ENCODE data around the gene NOS1. TPM values are rescaled to one million over a fixed set of nuclear protein-coding genes. Genes with fewer than 3 reads are reported as not detected.
"Not testable (repeated sequence)": the region's sequence is repeated elsewhere in the genome, so short reads cannot be mapped to it uniquely, and the experiment has no call there.

The NOS1 gene
- total RNA-seq, 1 donor from 2014 or later: 0.05 TPM

DNA sequence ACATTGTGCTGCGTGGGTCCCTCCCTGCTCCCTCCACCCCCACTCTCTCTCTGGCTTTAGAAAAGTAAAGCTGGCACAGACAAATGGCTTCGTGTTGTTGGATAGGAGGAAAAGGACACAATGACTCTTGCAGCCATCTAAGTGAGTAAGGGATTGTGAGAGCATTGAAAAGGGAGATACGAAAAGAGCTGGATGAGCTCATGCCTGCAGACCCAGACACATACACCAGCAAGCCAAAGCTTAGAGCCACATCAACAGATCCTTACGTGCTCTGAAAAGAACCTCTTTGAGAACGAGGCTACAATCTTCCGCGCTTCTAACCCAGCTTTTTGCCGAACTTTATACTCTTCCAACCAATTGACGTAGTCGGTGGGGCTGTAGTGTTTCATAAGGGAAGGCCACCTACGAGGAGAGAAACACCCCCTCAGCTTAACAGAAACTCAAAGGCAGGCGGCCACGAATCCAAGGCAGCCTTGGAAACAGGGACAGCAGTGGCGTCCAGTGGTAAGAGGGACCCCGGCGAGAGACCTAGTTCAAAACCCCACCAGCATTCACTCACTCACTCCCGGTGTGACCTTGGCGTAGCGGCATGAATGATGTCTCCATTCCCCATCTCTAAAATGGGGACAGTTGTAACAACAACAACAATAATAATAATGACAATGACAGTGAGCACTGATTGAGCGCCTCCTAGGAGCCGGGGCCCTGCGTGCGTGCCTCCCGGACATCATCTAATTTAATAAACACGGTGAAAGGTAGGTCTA lies 172.3 kb downstream of the NOS1 start:
- Mint-ChIP-seq H3K9me3 (ENCODE audit: unreplicated experiment) (no peaks in the 10 kb centered on the region), H3K27me3 (ENCODE audit: unreplicated experiment) (peaks cover 9% of the 10 kb centered on the region), H3K4me1 (ENCODE audit: unreplicated experiment) (peaks cover 24% of the 10 kb centered on the region), H3K27ac (ENCODE audit: unreplicated experiment) (peak overlapping the region; percentile 70), H3K4me3 (ENCODE audit: unreplicated experiment) (peak overlapping the region; percentile 97), H3K36me3 (ENCODE audit: low read depth, unreplicated experiment) (peaks cover 9% of the 10 kb centered on the region)
- DNase-seq (ENCODE audit: low spot score): no peak
- TF ChIP-seq, protein P1, sequence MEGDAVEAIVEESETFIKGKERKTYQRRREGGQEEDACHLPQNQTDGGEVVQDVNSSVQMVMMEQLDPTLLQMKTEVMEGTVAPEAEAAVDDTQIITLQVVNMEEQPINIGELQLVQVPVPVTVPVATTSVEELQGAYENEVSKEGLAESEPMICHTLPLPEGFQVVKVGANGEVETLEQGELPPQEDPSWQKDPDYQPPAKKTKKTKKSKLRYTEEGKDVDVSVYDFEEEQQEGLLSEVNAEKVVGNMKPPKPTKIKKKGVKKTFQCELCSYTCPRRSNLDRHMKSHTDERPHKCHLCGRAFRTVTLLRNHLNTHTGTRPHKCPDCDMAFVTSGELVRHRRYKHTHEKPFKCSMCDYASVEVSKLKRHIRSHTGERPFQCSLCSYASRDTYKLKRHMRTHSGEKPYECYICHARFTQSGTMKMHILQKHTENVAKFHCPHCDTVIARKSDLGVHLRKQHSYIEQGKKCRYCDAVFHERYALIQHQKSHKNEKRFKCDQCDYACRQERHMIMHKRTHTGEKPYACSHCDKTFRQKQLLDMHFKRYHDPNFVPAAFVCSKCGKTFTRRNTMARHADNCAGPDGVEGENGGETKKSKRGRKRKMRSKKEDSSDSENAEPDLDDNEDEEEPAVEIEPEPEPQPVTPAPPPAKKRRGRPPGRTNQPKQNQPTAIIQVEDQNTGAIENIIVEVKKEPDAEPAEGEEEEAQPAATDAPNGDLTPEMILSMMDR (IDR thresholded peaks at IDR 0.05; ENCODE audit: unreplicated experiment): no peak

DNA sequence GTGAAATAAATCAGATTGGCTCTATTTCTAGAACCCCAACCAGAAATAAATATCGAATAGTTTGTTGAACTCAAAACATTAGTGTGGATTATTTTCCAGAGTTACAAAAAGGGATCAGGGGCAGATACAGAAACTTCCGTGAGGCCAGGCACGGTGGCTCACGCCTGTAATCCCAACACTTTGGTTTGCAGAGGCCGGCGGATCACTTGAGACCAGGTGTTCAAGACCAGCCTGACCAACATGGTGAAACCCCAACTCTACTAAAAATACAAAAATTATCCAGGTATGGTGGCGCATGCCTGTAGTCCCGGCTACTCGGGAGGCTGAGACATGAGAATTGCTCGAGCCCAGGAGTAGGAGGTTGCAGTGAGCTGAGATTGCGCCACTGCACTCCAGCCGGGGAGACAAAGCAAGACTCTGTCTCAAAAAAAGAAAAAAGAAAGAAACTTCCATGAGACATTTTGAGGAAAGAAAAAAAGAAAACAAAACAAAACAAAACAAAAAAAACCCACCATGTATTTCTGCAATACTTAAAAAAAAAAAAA lies 173.2 kb downstream of the NOS1 start:
- TF ChIP-seq, protein P1 (IDR thresholded peaks at IDR 0.05; ENCODE audit: unreplicated experiment): no peak
- DNase-seq (ENCODE audit: low spot score): no peak
- Mint-ChIP-seq H3K4me3 (ENCODE audit: unreplicated experiment) (peak overlapping the region; percentile 97), H3K4me1 (ENCODE audit: unreplicated experiment) (peaks cover 24% of the 10 kb centered on the region), H3K27me3 (ENCODE audit: unreplicated experiment) (peaks cover 9% of the 10 kb centered on the region), H3K27ac (ENCODE audit: unreplicated experiment) (no peak overlapping the region), H3K9me3 (ENCODE audit: unreplicated experiment) (no peaks in the 10 kb centered on the region), H3K36me3 (ENCODE audit: low read depth, unreplicated experiment) (peaks cover 9% of the 10 kb centered on the region)

DNA sequence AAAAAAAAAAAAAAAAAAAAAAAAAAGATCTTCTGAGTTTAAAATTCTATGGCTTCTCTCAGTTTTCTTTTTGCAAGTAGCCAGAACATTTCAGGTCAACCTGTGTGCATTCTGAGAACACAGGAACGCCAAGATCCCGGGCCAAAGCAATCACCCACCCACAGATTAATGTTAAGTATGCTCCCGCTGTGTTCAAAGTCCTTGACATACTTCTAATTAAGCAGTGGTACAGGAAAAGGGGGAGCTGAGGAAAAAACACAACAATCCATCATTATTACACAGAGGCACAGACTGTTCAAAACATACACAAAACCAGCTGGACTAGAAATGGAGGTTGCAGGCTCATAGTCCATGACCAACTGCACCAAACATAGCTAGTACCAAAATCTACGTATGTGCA lies 174.0 kb downstream of the NOS1 start:
- Mint-ChIP-seq H3K27ac (ENCODE audit: unreplicated experiment) (no peak overlapping the region), H3K4me1 (ENCODE audit: unreplicated experiment) (peaks cover 24% of the 10 kb centered on the region), H3K36me3 (ENCODE audit: low read depth, unreplicated experiment) (peaks cover 9% of the 10 kb centered on the region), H3K4me3 (ENCODE audit: unreplicated experiment) (peak overlapping the region; percentile 82), H3K9me3 (ENCODE audit: unreplicated experiment) (no peaks in the 10 kb centered on the region), H3K27me3 (ENCODE audit: unreplicated experiment) (peaks cover 9% of the 10 kb centered on the region)
- no peak for DNase-seq (ENCODE audit: low spot score)
- TF ChIP-seq, protein P1 (IDR thresholded peaks at IDR 0.05; ENCODE audit: unreplicated experiment): no peak

DNA sequence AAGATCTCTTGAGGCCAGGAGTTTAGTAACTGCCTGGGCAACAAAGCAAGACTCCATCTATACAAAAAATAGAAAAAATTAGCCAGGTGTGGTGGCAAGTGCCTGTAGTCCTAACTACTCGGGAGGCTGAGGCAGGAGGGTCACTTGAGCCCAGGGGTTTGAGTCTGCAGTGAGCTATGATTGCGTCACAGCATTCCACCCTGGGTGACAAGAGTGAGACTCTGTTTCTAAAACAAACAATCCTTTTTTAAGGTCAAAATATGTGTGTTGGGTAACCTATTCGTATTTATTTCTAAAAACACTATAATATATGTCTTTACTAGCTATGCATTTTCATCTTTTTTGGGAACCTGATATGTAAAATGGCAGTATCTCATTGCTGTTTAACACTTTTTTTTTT lies 178.6 kb downstream of the NOS1 start:
- Mint-ChIP-seq H3K4me3 (ENCODE audit: unreplicated experiment) (no peak overlapping the region), H3K9me3 (ENCODE audit: unreplicated experiment) (no peaks in the 10 kb centered on the region), H3K27ac (ENCODE audit: unreplicated experiment) (no peak overlapping the region), H3K4me1 (ENCODE audit: unreplicated experiment) (peaks cover 11% of the 10 kb centered on the region), H3K27me3 (ENCODE audit: unreplicated experiment) (peaks cover 3% of the 10 kb centered on the region), H3K36me3 (ENCODE audit: low read depth, unreplicated experiment) (peaks cover 14% of the 10 kb centered on the region)
- TF ChIP-seq, protein P1 (IDR thresholded peaks at IDR 0.05; ENCODE audit: unreplicated experiment): no peak
- no peak for DNase-seq (ENCODE audit: low spot score)

DNA sequence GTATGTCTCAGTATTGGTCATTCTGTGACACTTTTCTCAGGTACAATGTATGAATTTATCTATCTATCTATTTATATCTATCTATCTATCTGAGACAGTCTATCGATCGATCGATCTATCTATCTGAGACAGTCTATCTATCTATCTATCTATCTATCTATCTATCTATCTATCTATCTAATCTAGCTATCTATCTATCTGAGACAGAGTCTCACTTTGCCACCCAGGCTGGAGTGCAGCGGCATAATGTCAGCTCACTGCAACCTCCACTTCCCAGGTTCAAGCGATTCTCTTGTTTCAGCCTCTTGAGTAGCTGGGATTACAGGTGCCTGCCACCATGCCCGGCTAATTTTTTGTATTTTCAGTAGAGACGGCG lies 180.0 kb downstream of the NOS1 start:
- H3K9me3 Mint-ChIP-seq (ENCODE audit: unreplicated experiment); H3K27ac Mint-ChIP-seq (ENCODE audit: unreplicated experiment); H3K27me3 Mint-ChIP-seq (ENCODE audit: unreplicated experiment); H3K4me3 Mint-ChIP-seq (ENCODE audit: unreplicated experiment); DNase-seq (ENCODE audit: low spot score): not testable (repeated sequence)
- peaks cover 11% of the 10 kb centered on the region for H3K4me1 Mint-ChIP-seq (ENCODE audit: unreplicated experiment)
- H3K36me3 Mint-ChIP-seq (ENCODE audit: low read depth, unreplicated experiment): peaks cover 16% of the 10 kb centered on the region
